PC-3 (cell line): ENCODE results near the gene CCIN. TPM values are rescaled to one million over a fixed set of nuclear protein-coding genes. Genes with fewer than 3 reads are reported as not detected.

ENCODE experiments used
- ATAC-seq: fragments of 200-7000 bp; cut with Tn5 transposase; 2 replicates; pipeline ENCODE4 v1.9.1; 2020; ENCODE audit warnings: mild to moderate bottlenecking, moderate library complexity
- BruUV-seq: library from RNA; stranded (reverse); fragments of 400-500 nt; replicated peaks from 2 replicates; lab custom pipeline; 2021; lab: Mats Ljungman, UMichigan
- CTCF ChIA-PET: fragments of 300-600 bp; sonication (Branson Sonifier 250); formaldehyde crosslinking; loops from one replicate; lab custom pipeline; 2022; ENCODE audit warnings: antibody characterized with exemption; lab: Charles Lee
- POLR2A ChIA-PET: fragments of 300-600 bp; sonication (Branson Sonifier 250); formaldehyde crosslinking; loops from one replicate; lab custom pipeline; 2022; ENCODE audit warnings: antibody characterized with exemption; ENCODE audit not compliant: unreplicated experiment; lab: Charles Lee
- DNase-seq: peaks from one replicate; pipeline ENCODE4 v3.0.0-alpha.2; 2015
- H2AFZ ChIP-seq: fragments of 300-600 bp; sonication (generic); 2 replicates; pipeline ENCODE4 v1.6.0; 2016; ENCODE audit warnings: antibody characterized with exemption, low read length
- H3F3A ChIP-seq: fragments of 300-600 bp; sonication (generic); one replicate; pipeline ENCODE4 v1.6.0; 2017; ENCODE audit warnings: antibody characterized with exemption, low read length, control low read depth, mild to moderate bottlenecking; ENCODE audit not compliant: unreplicated experiment
- H3K27ac ChIP-seq: fragments of 300-600 bp; sonication (generic); 2 replicates; pipeline ENCODE4 v1.5.1; 2016; ENCODE audit warnings: mild to moderate bottlenecking, low read length
- H3K27me3 ChIP-seq: fragments of 300-600 bp; sonication (generic); 2 replicates; pipeline ENCODE4 v1.6.1; 2016; ENCODE audit warnings: low read length, mixed read lengths
- H3K36me3 ChIP-seq: fragments of 300-600 bp; sonication (generic); 2 replicates; pipeline ENCODE4 v1.6.1; 2016; ENCODE audit warnings: low read depth, mixed run types, low read length, mixed read lengths
- H3K4me1 ChIP-seq: fragments of 300-600 bp; sonication (generic); 2 replicates; pipeline ENCODE4 v1.5.1; 2016; ENCODE audit warnings: low read length; ENCODE audit not compliant: insufficient read depth
- H3K4me2 ChIP-seq: fragments of 300-600 bp; sonication (generic); 2 replicates; pipeline ENCODE4 v1.6.0; 2016; ENCODE audit warnings: low read length
- H3K4me3 ChIP-seq: fragments of 300-600 bp; sonication (generic); 2 replicates; pipeline ENCODE4 v1.5.1; 2016; ENCODE audit warnings: mild to moderate bottlenecking, low read length, mixed read lengths
- H3K79me2 ChIP-seq: fragments of 300-600 bp; sonication (generic); 2 replicates; pipeline ENCODE4 v1.6.1; 2017; ENCODE audit warnings: low read length, mixed read lengths
- H3K9ac ChIP-seq: fragments of 300-600 bp; sonication (generic); 2 replicates; pipeline ENCODE4 v1.6.0; 2016; ENCODE audit warnings: mild to moderate bottlenecking, low read length
- H3K9me2 ChIP-seq: fragments of 300-600 bp; sonication (generic); replicated peaks from 2 replicates; pipeline ENCODE4 v1.6.1; 2016; ENCODE audit warnings: mixed run types, low read length, mixed read lengths
- H3K9me3 ChIP-seq: fragments of 300-600 bp; sonication (generic); 2 replicates; pipeline ENCODE4 v1.6.1; 2016; ENCODE audit warnings: low read length, mixed read lengths
- H4K20me1 ChIP-seq: fragments of 300-600 bp; sonication (generic); 2 replicates; pipeline ENCODE4 v1.6.1; 2016; ENCODE audit warnings: low read length, mixed read lengths
- CTCF ChIP-seq: fragments of 300-600 bp; sonication (generic); conservative IDR thresholded peaks from 2 replicates; pipeline ENCODE4 v1.5.1; 2017; ENCODE audit warnings: antibody characterized with exemption, low read depth, mild to moderate bottlenecking, low read length
- EZH2 ChIP-seq: fragments of 300-600 bp; sonication (generic); IDR thresholded peaks from one replicate; pipeline ENCODE4 v1.6.1; 2017; ENCODE audit warnings: antibody characterized with exemption, mild to moderate bottlenecking, low read length; ENCODE audit not compliant: unreplicated experiment
- EZH2phosphoT487 ChIP-seq: fragments of 300-600 bp; sonication (generic); IDR thresholded peaks from 2 replicates; pipeline ENCODE4 v1.6.1; 2018; ENCODE audit warnings: mild to moderate bottlenecking, antibody characterized with exemption, low read length, borderline replicate concordance
- intact Hi-C: fragments of 100-400 bp; cut with micrococcal nuclease; formaldehyde crosslinking; loops from 2 replicates; pipeline ENCODE4 v1.9.0; 2023
- total RNA-seq: library from RNA; depleted of rRNA; stranded (reverse); fragments of >200 nt; gene quantifications from 2 replicates; pipeline ENCODE4 v1.2.3, GENCODE V29; 2014

The CCIN gene
- total RNA-seq, 1 experiment from 2014 or later = 0.22 TPM

- no peak for TF ChIP-seq EZH2phosphoT487
- TF ChIP-seq EZH2 = no peak
- TF ChIP-seq CTCF = no peak
- no peaks in the 10 kb centered on the region for H3K9me3 ChIP-seq
- no peaks in the 10 kb centered on the region for H3F3A ChIP-seq
- no peaks in the 10 kb centered on the region for H3K9me2 ChIP-seq
- H3K36me3 ChIP-seq = no peaks in the 10 kb centered on the region
- H3K27me3 ChIP-seq = no peaks in the 10 kb centered on the region
- no peak overlapping the region for H3K9ac ChIP-seq
- H3K4me2 ChIP-seq = no peak overlapping the region
- CTCF ChIA-PET = interaction anchor here (0.6 kb wide), 1 partner anchor 23 kb away, joined by 10 read pairs; no protein-coding TSS in a partner anchor
- H3K4me1 ChIP-seq = peaks cover 13% of the 10 kb centered on the region
- intact Hi-C loops = no loop called here
- ATAC-seq (no peak), DNase-seq (no peak)
- POLR2A ChIA-PET = no interaction called here
- H3K79me2 ChIP-seq = no peaks in the 10 kb centered on the region
- H3K27ac ChIP-seq = no peak overlapping the region
- no peak overlapping the region for H3K4me3 ChIP-seq
- no peak overlapping the region for H2AFZ ChIP-seq
- H4K20me1 ChIP-seq = no peaks in the 10 kb centered on the region
- BruUV-seq = no TSS peak
Observed at GRCh38 chr9:36142510-36143244, 26.5 kb upstream of the CCIN start.

- Histone ChIP-seq H3K27ac (no peak overlapping the region), H3F3A (no peaks in the 10 kb centered on the region), H3K9me3 (no peaks in the 10 kb centered on the region), H3K27me3 (no peaks in the 10 kb centered on the region), H3K4me2 (no peak overlapping the region), H3K36me3 (no peaks in the 10 kb centered on the region), H3K9ac (no peak overlapping the region), H3K4me3 (no peak overlapping the region), H3K9me2 (no peaks in the 10 kb centered on the region), H3K79me2 (no peaks in the 10 kb centered on the region), H2AFZ (no peak overlapping the region), H3K4me1 (peaks cover 15% of the 10 kb centered on the region), H4K20me1 (no peaks in the 10 kb centered on the region)
- DNase-seq (no peak), ATAC-seq (no peak)
- no peak for TF ChIP-seq EZH2phosphoT487
- no peak for TF ChIP-seq CTCF
- TF ChIP-seq EZH2 = no peak
- intact Hi-C loops = no loop called here
- ChIA-PET POLR2A (no interaction called here), CTCF (no interaction called here)
- no TSS peak for BruUV-seq
Observed at GRCh38 chr9:36143245-36143641, 25.9 kb upstream of the CCIN start.
